ENCODE measurements around the gene UBE2J2. TPM values are rescaled to one million over a fixed set of nuclear protein-coding genes. Genes with fewer than 3 reads are reported as not detected.

UBE2J2 gene
- total and polyA plus RNA-seq, 2 of the 8 experiments (the other 6 are each of a cell fraction or from before 2014, with no cell fraction given): 33.6 to 67.9 TPM

GRCh38 chr1:1305300-1306069, 31.8 kb upstream of the UBE2J2 start (continued):
- TF ChIP-seq EP300 (IDR thresholded peaks at IDR 0.05; ENCODE audit: borderline replicate concordance in 1 of 2, low read depth in 2 of 2, low read length in 2 of 2): no peak

All from H1 (cell line).